Limb (tissue), 2 donors: ENCODE results near the gene AIF1.

Source experiments
- DNase-seq, 2 donors: peaks; one replicate each; pipeline ENCODE4 v3.0.0-alpha.2; 2016; ENCODE audit errors: extremely low spot score in 2 of 2

AIF1 gene

DNA sequence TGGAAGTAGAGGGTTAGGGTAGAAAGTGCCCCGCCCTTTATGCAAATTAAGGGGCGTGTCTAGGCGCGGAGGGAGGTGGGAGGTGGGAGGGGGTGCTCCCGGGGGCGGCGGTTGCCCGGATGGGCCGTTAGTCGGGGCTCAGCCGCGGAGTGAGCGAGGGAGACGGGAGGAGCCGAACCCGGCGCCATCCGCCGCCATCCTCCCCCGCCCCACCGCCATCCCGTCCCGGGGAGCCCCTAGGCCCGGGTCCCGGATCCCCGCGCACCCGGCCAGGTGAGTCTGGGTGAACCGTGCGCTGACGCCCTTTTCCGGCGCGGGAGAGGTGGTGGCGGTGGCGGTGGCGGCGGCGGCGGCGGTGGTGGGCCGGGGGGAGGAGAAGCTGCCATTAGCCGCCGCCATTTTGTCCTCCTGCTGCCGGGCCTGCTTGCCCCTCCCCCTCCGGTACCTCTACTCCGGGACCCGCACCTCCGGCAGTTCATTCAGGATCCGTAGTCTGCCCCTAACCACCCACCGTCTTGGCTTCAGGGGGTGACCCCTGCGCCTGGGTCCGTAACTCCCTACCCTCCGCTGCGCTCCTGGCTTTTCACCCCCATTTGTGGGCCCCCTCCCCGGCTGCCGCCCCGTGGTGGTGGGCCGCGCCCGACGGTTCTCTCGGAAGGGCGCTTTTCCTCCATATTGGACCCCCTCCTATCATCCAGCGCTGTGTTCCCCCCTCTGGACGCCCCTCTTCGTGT is 5.7 kb downstream of the AIF1 start, which contains the start of gene PRRC2A:
Gene PRRC2A, plus strand, starts transcription at position 130 of the 734 bp plus-strand sequence. CDS start 2,075 bp downstream, outside the sequence.
- DNase-seq, result peak in 1 of 2 donors; percentile 81

DNA sequence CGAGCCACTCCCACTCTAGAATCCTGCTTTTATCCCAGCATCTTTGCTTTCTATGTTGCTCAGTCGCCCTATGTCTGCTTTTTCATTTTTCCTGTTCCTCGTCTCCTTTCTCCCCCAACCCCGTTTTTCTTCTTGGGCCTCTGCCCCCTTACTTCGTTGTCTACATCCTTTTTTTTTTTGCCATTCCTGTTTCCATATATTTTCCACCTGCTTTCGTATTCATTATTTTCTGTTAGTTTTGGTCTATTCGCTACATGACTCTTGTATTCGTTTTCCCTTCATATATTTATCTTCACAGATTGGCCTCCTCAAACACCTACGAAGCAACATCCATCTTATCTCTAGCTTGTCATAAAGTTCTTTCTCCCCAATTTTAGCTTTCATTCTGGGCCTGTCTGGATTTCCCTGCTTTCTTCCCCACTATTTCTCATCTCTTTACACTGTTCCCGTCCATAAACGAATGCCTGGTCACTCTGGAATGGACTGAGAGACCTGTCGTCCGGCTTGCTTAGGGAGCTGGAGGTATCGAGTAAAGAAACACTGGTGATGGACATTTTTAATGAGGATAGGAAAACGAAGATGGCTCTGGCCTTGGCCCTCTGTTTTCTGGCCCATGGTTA is 6.4 kb downstream of the AIF1 start:
- DNase-seq, result no peak

DNA sequence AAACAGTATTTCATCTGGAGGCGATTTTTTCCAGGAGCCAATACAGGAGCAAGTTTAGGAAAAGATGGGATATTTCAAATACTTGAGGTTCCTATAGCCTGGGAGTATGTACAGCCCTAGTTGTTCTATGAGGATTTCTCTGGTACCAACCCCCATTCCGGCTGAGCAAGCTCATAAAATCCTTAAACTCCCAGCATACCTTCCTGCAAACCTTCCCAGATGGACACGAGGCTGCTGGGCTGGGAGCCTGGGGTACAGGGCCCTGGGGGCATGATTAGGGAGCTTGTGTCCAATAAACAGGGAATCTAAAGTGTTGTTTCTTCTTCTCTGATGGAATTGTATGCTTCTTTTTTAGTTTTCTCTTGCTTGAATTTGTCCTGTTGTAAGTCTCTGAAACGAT is 7.0 kb downstream of the AIF1 start:
- DNase-seq, result no peak

DNA sequence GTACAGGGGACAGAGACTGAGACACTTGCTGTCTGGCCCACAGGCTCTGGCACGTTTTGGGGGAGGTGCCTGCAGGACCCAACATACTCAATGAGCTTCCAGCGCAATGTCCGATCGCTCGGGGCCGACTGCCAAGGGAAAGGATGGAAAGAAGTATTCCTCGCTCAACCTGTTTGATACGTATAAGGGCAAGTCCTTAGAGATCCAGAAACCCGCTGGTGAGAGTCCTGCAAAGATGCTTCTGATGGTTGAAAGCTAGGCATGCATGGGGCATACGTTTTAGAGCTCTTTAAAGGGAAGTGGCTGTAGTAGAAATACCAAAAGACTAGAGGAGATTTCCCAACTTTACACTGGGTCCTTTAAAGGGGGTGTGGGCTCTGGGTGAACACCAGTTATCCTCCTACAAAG is 7.7 kb downstream of the AIF1 start:
- no peak for DNase-seq

DNA sequence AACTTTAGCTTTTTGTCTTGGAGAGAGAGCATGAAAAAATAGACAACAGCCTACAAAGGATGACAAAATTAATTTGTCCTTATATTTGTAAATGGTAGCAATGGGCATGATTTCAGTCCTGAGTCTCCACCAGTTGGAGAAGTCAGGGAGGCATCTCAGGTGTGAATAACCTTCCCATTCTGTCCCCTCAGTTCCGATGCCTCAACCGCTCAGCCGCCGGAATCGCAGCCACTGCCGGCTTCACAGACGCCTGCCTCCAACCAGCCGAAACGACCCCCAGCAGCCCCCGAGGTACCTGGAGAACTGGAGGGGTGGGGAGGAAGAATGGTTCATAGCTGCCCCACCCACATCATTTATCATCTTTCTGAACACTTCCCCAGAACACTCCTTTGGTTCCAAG is 9.0 kb downstream of the AIF1 start:
- DNase-seq, result no peak

DNA sequence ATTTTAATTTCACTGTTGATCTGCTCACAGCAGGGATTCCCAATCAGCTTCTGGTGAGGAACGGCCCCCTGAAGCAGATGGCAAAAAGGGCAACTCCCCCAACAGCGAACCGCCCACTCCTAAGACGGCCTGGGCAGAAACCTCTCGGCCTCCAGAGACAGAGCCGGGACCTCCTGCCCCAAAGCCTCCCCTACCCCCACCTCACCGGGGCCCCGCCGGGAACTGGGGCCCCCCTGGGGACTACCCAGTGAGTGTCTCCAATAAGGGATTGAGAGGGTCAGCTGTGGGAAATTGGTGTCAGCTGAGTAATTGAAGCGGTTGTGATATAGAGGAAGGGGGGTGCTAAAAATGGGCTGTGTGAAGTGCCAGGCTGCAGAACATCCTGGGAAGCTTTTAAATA is 11.9 kb downstream of the AIF1 start:
- DNase-seq, result no peak

DNA sequence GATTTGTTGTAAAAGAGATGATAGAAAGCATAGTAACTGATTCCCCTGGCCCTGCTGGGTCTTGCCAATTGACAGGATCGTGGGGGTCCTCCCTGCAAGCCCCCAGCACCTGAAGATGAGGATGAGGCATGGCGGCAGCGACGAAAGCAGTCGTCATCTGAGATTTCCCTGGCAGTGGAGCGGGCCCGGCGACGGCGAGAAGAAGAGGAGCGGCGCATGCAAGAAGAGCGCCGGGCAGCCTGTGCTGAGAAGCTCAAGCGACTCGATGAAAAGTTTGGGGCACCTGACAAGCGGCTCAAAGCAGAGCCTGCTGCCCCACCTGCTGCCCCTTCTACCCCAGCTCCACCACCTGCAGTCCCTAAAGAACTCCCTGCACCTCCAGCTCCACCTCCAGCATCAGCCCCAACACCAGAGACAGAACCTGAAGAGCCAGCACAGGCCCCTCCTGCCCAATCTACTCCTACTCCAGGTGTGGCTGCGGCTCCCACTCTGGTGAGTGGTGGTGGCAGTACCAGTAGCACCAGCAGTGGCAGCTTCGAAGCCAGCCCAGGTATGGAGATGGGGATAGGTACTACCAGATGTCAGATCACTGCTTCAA is 12.8 kb downstream of the AIF1 start:
- DNase-seq, result no peak

DNA sequence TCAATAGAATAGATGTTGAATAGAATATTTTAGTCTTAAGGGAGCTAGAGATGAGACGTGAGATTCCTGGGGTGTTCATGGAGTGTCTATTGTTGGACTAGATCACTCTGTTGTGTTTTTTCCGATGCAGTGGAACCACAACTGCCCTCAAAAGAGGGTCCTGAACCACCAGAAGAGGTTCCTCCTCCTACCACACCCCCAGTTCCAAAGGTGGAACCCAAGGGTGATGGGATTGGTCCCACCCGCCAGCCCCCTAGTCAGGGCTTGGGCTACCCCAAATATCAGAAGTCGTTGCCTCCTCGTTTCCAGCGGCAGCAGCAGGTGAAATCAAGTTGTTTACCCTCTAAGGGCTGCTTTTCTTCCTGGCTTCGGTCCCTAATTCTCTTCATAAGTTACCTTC is 14.0 kb downstream of the AIF1 start:
- DNase-seq, result no peak

DNA sequence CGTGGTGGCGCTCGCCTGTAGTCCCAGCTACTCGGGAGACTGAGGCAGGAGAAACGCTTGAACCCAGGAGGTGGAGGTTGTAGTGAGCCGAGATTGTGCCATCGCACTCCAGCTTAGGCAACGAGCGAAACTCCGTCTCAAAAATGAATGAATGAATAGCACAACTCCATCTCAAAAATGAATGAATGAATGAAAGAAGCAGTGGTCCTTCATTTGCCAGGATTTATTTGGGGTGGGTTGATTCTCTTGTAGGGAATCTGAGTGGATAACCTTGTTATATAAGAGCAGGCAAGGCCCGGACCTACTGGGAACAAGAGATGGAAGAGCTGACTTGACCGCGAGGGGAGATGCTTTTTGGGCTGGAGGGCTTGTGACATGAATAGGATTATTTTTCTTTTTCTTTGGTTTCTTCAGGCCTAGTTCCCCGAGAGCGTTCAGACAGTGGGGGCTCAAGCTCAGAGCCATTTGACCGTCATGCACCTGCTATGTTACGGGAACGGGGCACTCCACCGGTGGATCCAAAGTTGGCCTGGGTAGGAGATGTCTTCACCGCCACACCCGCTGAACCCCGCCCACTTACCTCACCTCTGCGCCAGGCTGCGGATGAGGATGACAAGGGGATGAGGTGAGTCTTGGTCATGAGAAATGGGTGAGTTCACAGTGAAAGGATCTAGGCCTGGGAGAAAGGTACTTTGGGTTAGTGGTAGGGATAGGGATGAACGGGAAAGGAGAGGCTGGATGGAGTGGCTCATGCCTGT is 15.3 kb downstream of the AIF1 start:
- no peak for DNase-seq

DNA sequence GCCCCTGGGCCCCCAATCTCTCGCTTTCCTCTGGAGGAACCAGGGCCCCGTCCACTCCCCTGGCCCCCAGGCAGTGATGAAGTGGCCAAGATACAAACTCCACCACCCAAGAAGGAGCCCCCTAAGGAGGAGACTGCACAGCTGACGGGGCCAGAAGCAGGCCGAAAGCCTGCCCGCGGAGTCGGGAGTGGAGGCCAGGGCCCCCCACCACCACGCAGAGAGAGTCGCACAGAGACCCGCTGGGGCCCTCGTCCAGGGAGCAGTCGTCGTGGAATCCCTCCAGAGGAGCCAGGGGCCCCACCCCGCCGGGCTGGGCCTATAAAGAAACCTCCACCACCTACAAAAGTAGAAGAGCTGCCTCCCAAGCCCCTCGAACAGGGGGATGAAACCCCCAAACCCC is 16.2 kb downstream of the AIF1 start:
- no peak for DNase-seq

DNA sequence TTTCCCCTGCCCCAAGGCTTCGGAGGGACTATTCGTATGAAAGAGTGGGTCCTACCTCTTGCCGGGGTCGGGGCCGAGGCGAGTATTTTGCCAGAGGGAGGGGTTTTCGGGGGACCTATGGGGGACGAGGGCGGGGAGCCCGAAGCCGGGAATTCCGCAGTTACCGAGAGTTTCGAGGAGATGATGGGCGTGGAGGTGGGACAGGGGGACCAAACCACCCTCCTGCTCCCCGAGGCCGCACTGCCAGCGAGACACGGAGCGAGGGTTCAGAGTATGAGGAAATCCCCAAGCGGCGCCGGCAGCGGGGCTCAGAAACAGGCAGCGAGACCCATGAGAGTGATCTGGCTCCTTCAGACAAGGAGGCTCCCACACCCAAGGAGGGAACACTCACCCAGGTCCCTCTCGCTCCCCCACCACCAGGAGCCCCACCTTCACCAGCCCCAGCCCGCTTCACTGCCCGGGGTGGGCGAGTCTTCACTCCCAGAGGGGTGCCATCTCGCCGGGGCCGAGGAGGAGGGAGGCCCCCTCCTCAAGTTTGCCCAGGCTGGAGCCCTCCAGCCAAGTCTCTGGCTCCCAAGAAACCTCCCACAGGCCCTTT is 16.7 kb downstream of the AIF1 start:
- DNase-seq, result no peak

DNA sequence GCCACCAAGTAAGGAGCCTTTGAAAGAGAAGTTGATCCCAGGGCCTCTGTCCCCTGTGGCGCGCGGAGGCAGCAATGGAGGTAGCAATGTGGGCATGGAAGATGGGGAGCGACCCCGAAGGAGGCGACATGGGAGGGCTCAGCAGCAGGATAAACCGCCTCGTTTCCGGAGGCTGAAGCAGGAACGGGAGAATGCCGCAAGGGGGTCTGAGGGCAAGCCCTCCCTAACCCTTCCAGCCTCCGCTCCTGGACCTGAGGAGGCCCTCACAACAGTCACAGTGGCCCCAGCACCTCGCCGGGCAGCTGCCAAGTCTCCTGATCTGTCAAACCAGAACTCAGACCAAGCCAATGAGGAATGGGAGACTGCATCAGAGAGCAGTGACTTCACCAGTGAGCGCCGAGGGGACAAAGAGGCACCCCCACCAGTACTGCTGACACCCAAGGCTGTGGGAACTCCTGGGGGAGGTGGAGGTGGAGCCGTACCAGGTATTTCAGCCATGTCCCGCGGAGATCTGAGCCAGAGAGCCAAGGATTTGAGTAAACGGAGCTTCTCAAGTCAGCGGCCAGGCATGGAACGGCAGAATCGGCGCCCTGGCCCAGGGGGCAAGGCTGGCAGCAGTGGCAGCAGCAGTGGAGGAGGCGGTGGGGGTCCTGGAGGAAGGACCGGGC is 17.4 kb downstream of the AIF1 start:
- DNase-seq, result no peak

DNA sequence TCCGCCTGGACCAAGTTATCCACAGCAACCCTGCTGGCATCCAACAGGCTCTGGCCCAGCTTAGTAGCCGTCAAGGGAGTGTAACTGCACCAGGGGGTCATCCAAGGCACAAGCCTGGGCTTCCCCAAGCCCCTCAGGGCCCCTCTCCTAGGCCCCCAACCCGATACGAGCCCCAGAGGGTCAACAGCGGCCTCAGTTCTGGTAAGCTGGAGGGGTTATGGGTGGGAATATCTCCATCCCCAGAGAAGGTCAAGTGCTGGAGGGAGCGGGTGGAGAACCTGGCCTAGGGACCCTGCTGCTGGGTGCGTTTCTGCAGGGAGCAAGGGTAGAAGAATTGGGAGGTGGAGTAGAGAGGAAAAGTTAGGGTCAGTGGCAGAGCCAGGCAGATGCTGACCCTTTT is 18.4 kb downstream of the AIF1 start:
- no peak for DNase-seq

DNA sequence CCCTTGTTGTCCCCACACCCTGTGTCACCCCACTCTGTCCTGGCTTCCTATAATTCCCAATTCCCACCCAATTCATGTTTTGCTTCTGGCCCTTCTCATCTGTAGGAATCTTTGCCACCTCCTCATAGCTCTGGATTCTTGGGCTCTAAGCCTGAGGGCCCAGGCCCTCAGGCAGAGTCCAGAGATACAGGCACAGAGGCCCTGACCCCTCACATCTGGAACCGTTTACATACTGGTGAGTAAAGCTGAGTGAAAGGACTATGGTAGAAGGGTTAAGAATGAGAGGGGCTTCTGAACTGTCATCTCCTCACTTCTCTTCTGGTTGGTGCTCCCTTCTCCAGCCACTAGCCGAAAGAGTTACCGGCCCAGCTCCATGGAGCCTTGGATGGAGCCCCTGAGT is 19.1 kb downstream of the AIF1 start:
- no peak for DNase-seq

DNA sequence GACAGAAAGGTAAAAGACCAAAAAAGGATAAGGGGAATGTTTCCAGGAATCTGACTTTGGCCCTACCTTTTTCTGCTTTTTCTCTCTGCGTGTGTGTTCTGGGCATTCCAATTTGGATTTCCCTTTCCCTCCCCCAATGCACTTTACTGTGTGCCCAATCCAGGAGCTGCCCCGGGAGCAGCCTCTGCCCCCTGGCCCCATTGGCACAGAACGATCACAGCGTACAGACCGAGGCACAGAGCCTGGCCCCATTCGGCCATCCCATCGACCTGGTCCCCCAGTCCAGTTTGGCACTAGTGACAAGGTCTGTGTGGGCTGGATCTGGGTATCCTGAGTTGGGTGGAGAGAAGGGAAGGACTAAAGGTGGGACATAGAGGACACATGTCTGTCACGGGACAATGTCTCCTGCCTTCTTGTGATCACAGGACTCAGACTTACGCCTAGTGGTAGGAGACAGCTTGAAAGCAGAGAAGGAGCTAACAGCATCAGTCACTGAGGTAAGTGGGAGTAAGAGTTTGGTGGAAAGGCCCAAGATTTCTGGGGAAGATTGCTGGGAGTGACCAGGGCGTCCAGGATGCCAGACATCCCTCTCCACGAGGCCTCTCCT is 20.0 kb downstream of the AIF1 start:
- DNase-seq, result no peak

DNA sequence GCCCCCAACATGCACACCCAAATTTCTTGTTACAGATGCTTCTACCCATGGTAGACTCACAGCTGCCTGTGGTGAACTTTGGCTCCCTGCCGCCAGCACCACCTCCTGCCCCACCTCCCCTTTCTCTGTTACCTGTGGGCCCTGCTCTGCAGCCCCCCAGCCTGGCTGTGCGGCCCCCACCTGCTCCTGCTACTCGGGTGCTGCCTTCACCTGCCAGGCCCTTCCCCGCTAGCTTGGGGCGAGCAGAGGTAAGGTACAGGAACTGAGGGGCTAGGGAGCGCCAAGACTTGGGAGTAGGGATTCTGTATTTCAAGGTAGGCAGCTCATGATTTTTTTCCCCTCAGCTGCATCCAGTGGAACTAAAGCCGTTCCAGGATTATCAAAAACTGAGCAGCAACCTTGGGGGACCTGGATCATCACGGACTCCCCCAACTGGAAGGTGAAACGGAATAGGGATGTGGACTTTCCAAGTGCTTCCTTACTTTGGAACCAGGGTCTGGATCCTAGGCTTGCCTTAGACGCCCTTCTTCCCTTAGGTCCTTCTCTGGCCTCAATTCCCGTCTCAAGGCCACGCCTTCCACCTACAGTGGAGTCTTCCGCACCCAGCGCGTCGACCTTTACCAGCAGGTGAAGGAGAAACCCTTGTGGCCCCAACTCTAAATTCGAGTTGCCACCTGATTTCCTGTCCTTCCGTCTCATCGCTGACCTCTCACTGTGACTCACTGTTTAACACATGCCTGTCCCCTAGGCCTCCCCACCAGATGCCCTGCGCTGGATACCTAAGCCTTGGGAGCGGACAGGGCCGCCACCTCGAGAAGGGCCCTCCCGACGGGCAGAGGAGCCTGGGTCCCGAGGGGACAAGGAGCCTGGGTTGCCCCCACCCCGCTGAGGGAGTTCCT is 21.9 kb downstream of the AIF1 start:
- DNase-seq, result no peak

DNA sequence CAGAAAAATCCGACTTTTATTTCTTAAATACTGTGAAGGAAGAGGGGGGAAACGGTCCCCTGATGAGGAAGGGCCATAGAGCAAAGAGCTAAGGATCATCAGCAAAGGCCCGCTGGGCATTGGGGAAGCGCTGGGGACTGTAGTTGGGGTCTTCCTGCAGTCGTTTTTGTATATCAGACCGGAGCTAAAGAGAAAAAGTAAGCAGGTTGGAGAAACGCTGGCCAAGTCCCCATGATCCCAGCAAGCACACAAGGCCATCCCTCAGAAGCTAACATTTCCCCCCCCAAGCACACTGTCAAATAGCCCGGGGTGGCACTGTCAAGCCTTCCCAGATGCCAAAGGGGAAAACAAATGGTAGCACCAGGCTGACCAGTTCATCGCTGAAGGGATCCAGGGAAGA is 24.0 kb downstream of the AIF1 start:
- no peak for DNase-seq

DNA sequence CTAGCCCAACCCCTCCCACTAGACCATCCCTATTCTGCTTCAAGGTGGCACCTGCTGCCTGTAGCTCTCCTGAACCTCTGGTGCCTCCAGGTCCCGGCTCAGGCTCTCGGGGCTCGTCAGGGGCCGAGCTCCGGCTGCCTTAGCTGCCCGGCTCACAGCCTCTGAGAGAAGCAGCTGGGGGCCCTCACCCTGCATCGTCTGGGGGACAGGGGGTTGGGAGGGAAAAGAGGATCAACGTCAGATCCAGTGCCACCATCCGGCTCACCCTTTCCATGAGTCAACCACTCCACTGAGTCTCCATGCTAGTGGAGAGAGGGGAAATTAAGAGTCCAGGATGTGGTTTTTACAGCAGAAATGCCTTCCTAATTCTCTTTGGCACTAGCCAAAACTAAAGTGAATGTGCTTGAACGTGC is 24.4 kb downstream of the AIF1 start:
- DNase-seq, result no peak

DNA sequence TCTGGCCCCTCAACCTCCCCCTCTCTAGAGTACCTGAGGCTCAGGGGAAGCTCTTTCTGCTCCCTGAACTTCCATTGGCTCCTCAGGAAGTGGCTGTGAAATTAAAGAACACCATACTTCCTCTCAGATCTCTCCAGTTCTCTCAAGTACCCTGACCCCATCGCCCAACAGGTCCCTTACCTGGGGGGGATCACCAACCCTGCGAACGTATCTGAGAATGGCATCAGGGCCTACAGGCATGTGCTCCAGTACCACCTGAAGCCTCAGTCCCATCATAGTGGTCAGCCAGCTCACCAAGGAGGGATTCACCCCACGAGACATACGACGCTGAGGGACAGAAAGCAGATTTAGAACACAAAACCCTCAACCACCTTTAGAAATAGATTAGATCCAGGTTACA is 25.6 kb downstream of the AIF1 start:
- no peak for DNase-seq

DNA sequence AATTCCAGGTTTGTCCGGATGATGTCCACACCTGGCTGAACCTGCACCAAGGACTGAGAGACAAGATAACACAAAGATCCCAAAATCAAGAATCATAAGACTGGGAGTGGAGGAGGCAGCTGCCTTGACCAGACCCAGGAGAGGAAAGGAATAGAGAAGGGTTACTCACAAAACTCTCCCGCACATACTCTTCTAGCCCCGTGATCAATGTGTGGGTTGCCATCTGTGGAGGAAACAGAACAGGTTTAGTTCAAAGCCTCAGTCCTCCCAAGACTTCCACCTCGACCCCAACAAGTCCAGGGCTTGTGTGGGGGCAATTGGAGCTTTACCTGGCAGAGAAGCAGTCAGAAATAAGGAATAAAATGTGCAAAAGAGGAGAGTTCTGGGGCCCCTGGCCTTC is 26.3 kb downstream of the AIF1 start:
- DNase-seq, result no peak
